Spinal cord (tissue), 10 donors: ENCODE measurements around the gene CLN6. TPM values are rescaled to one million over a fixed set of nuclear protein-coding genes. Genes with fewer than 3 reads are reported as not detected.
A peak's percentile ranks its signal among the peaks of the same experiment; 100 is the strongest.

Experiments used
- DNase-seq, 6 donors: peaks; one replicate each; pipeline versions ENCODE4 v3.0.0 to v3.0.0-alpha.2; 2013 to 2015; ENCODE audit warnings: low spot score in 6 of 6, low read depth in 4 of 6
- H3K27ac ChIP-seq: one replicate; pipeline ENCODE4 v1.5.1; 2013; ENCODE audit warnings: low read depth, low read length, control low read depth
- H3K27me3 ChIP-seq: one replicate; pipeline ENCODE4 v1.6.1; 2013; ENCODE audit warnings: low read length; ENCODE audit not compliant: control insufficient read depth, insufficient read depth
- H3K36me3 ChIP-seq: one replicate; pipeline ENCODE4 v1.6.1; 2013; ENCODE audit warnings: low read length; ENCODE audit not compliant: control insufficient read depth, insufficient read depth
- H3K4me1 ChIP-seq: one replicate; pipeline ENCODE4 v1.6.1; 2013; ENCODE audit warnings: low read length; ENCODE audit not compliant: control insufficient read depth, insufficient read depth
- H3K4me3 ChIP-seq: one replicate; pipeline ENCODE4 v1.5.1; 2013; ENCODE audit warnings: low read depth, low read length, control low read depth
- H3K9me3 ChIP-seq: one replicate; pipeline ENCODE4 v1.6.1; 2013; ENCODE audit warnings: low read length; ENCODE audit not compliant: control insufficient read depth, insufficient read depth
- WGBS: methylation state at CpG from one replicate; pipeline ENCODE4 v1.1.5; 2013; ENCODE audit warnings: missing lambda C conversion rate; ENCODE audit not compliant: insufficient coverage; 5-methylcytosine and 5-hydroxymethylcytosine counted together
- polyA plus RNA-seq, 2 donors: library from polyadenylated mRNA; unstranded; fragments of 120-200 nt; gene quantifications; one replicate each; pipeline ENCODE4 v1.2.1, GENCODE V29; 2013; ENCODE audit not compliant: insufficient read length in 2 of 2
- total RNA-seq, 2 donors: library from RNA; depleted of rRNA in 1 of 2; stranded (reverse); fragments of 120-200 nt in 1 of 2; fragments of >200 nt in 1 of 2; gene quantifications; one replicate each; pipeline versions ENCODE4 v1.2.3 to v1.2.4, GENCODE V29; 2013 to 2014
- donor health status: healthy.

CLN6 gene
- total and polyA plus RNA-seq, 4 donors = 7.7 to 25.3 (median 13.7) TPM

- no peak for DNase-seq
- no peak overlapping the region for H3K4me3 ChIP-seq
- peaks cover 9% of the 10 kb centered on the region for H3K4me1 ChIP-seq
- 80% methylated on average over 1 of the region's 1 CpG for WGBS
- H3K27me3 ChIP-seq = no peaks in the 10 kb centered on the region
- H3K36me3 ChIP-seq = no peaks in the 10 kb centered on the region
- H3K9me3 ChIP-seq = no peaks in the 10 kb centered on the region
- no peak overlapping the region for H3K27ac ChIP-seq
Observed at GRCh38 chr15:68272721-68273271, 43.3 kb upstream of the CLN6 start.

- H3K4me3 ChIP-seq = no peak overlapping the region
- no peaks in the 10 kb centered on the region for H3K9me3 ChIP-seq
- WGBS = 48% methylated on average over 6 of the region's 11 CpGs
- H3K27ac ChIP-seq = no peak overlapping the region
- DNase-seq = peak in 1 of 6 donors; percentile 17
- H3K27me3 ChIP-seq = no peaks in the 10 kb centered on the region
- H3K36me3 ChIP-seq = no peaks in the 10 kb centered on the region
- H3K4me1 ChIP-seq = peaks cover 9% of the 10 kb centered on the region
Observed at GRCh38 chr15:68271854-68272471, 42.4 kb upstream of the CLN6 start.

GRCh38 chr15:68268405-68268804, 38.9 kb upstream of the CLN6 start:
- WGBS = no CpG with 5 or more reads among the region's 3 CpGs

GRCh38 chr15:68265674-68266073, 36.1 kb upstream of the CLN6 start:
- Histone ChIP-seq H3K4me1 (no peaks in the 10 kb centered on the region), H3K36me3 (no peaks in the 10 kb centered on the region), H3K27me3 (peaks cover 4% of the 10 kb centered on the region), H3K9me3 (no peaks in the 10 kb centered on the region), H3K27ac (no peak overlapping the region), H3K4me3 (no peak overlapping the region)
- 100% methylated on average over 2 of the region's 3 CpGs for WGBS
- no peak for DNase-seq

More at GRCh38 chr15:68268405-68268804, 38.9 kb upstream of the CLN6 start:
- no peaks in the 10 kb centered on the region for H3K36me3 ChIP-seq
- peaks cover 6% of the 10 kb centered on the region for H3K4me1 ChIP-seq
- peaks cover 4% of the 10 kb centered on the region for H3K27me3 ChIP-seq
- DNase-seq = no peak
- no peak overlapping the region for H3K4me3 ChIP-seq
- H3K9me3 ChIP-seq = no peaks in the 10 kb centered on the region
- no peak overlapping the region for H3K27ac ChIP-seq

GRCh38 chr15:68265081-68265480, 35.6 kb upstream of the CLN6 start:
- Histone ChIP-seq H3K36me3 (no peaks in the 10 kb centered on the region), H3K27ac (no peak overlapping the region), H3K4me3 (no peak overlapping the region), H3K4me1 (no peaks in the 10 kb centered on the region), H3K27me3 (peaks cover 4% of the 10 kb centered on the region), H3K9me3 (no peaks in the 10 kb centered on the region)
- no peak for DNase-seq
- WGBS = no CpG with 5 or more reads among the region's 4 CpGs

GRCh38 chr15:68264282-68264681, 34.8 kb upstream of the CLN6 start:
- peaks cover 4% of the 10 kb centered on the region for H3K27me3 ChIP-seq
- 40% methylated on average over 1 of the region's 2 CpGs for WGBS
- H3K36me3 ChIP-seq = no peaks in the 10 kb centered on the region
- H3K4me3 ChIP-seq = no peak overlapping the region
- H3K4me1 ChIP-seq = no peaks in the 10 kb centered on the region
- H3K27ac ChIP-seq = no peak overlapping the region
- DNase-seq = no peak
- H3K9me3 ChIP-seq = no peaks in the 10 kb centered on the region

GRCh38 chr15:68262514-68263356, 33.2 kb upstream of the CLN6 start:
- Histone ChIP-seq H3K27ac (no peak overlapping the region), H3K9me3 (no peaks in the 10 kb centered on the region), H3K27me3 (peaks cover 4% of the 10 kb centered on the region), H3K36me3 (no peaks in the 10 kb centered on the region), H3K4me3 (no peak overlapping the region), H3K4me1 (no peaks in the 10 kb centered on the region)
- DNase-seq = no peak
- WGBS = no CpG with 5 or more reads among the region's 5 CpGs

GRCh38 chr15:68261980-68262379, 32.5 kb upstream of the CLN6 start:
- WGBS = no CpG with 5 or more reads among the region's 3 CpGs
- Histone ChIP-seq H3K4me3 (no peak overlapping the region), H3K36me3 (no peaks in the 10 kb centered on the region), H3K4me1 (no peaks in the 10 kb centered on the region), H3K27me3 (peaks cover 4% of the 10 kb centered on the region), H3K27ac (no peak overlapping the region), H3K9me3 (no peaks in the 10 kb centered on the region)
- no peak for DNase-seq

- H3K27me3 ChIP-seq = peaks cover 4% of the 10 kb centered on the region
Observed at GRCh38 chr15:68261241-68261640, 31.7 kb upstream of the CLN6 start.

More at GRCh38 chr15:68261241-68261640, 31.7 kb upstream of the CLN6 start:
- peaks cover 6% of the 10 kb centered on the region for H3K4me1 ChIP-seq
- H3K4me3 ChIP-seq = no peak overlapping the region
- no peaks in the 10 kb centered on the region for H3K9me3 ChIP-seq
- WGBS = no CpG with 5 or more reads among the region's 3 CpGs
- no peaks in the 10 kb centered on the region for H3K36me3 ChIP-seq
- no peak overlapping the region for H3K27ac ChIP-seq
- no peak for DNase-seq
